Activated T-cell treated with anti-CD3 and anti-CD28 coated beads, Interleukin-2, amount 50 U/mL, for 24 hours (primary cell): ENCODE data around the gene GNA15.
"Not testable (repeated sequence)": the region's sequence is repeated elsewhere in the genome, so short reads cannot be mapped to it uniquely, and the experiment has no call there.

ENCODE experiments used
- DNase-seq: peaks from one replicate; pipeline ENCODE4 v3.0.0-alpha.2; 2020
- H3K27ac Mint-ChIP-seq: 2 replicates; pipeline ENCODE4 v1.8.0; 2020; ENCODE audit warnings: mild to moderate bottlenecking, mixed read lengths
- H3K27me3 Mint-ChIP-seq: 2 replicates; pipeline ENCODE4 v1.8.0; 2020; ENCODE audit warnings: mixed read lengths
- H3K36me3 Mint-ChIP-seq: 2 replicates; pipeline ENCODE4 v1.8.0; 2020; ENCODE audit warnings: low read depth, mixed read lengths
- H3K4me1 Mint-ChIP-seq: 2 replicates; pipeline ENCODE4 v1.8.0; 2020; ENCODE audit warnings: low read depth, mixed read lengths
- H3K4me3 Mint-ChIP-seq: 2 replicates; pipeline ENCODE4 v1.8.0; 2020; ENCODE audit warnings: mild to moderate bottlenecking, moderate library complexity, mixed read lengths
- H3K9me3 Mint-ChIP-seq: 2 replicates; pipeline ENCODE4 v1.8.0; 2020; ENCODE audit warnings: mixed read lengths

Gene GNA15

GRCh38 chr19:3190921-3191805, 55.3 kb downstream of the GNA15 start:
- H3K36me3 Mint-ChIP-seq = peaks cover 80% of the 10 kb centered on the region
- H3K27me3 Mint-ChIP-seq = no peaks in the 10 kb centered on the region
- no peaks in the 10 kb centered on the region for H3K9me3 Mint-ChIP-seq
- no peak for DNase-seq
- no peak overlapping the region for H3K27ac Mint-ChIP-seq
- peaks cover 35% of the 10 kb centered on the region for H3K4me1 Mint-ChIP-seq
- no peak overlapping the region for H3K4me3 Mint-ChIP-seq

- not testable (repeated sequence) for H3K9me3 Mint-ChIP-seq, H3K27ac Mint-ChIP-seq, H3K4me3 Mint-ChIP-seq, DNase-seq, H3K27me3 Mint-ChIP-seq
- H3K36me3 Mint-ChIP-seq = peaks cover 81% of the 10 kb centered on the region
- H3K4me1 Mint-ChIP-seq = peaks cover 33% of the 10 kb centered on the region
Measured at GRCh38 chr19:3191806-3192104, 55.9 kb downstream of the GNA15 start.

GRCh38 chr19:3192228-3192635, 56.4 kb downstream of the GNA15 start:
- H3K4me3 Mint-ChIP-seq = no peak overlapping the region
- no peaks in the 10 kb centered on the region for H3K27me3 Mint-ChIP-seq
- peaks cover 28% of the 10 kb centered on the region for H3K4me1 Mint-ChIP-seq
- no peaks in the 10 kb centered on the region for H3K9me3 Mint-ChIP-seq
- no peak for DNase-seq
- H3K36me3 Mint-ChIP-seq = peaks cover 81% of the 10 kb centered on the region
- H3K27ac Mint-ChIP-seq = no peak overlapping the region

- H3K27ac Mint-ChIP-seq = no peak overlapping the region
- H3K36me3 Mint-ChIP-seq = peaks cover 80% of the 10 kb centered on the region
- H3K4me3 Mint-ChIP-seq = no peak overlapping the region
- H3K4me1 Mint-ChIP-seq = peaks cover 23% of the 10 kb centered on the region
- DNase-seq = no peak
- no peaks in the 10 kb centered on the region for H3K9me3 Mint-ChIP-seq
- H3K27me3 Mint-ChIP-seq = no peaks in the 10 kb centered on the region
Measured at GRCh38 chr19:3192684-3193083, 56.9 kb downstream of the GNA15 start.

- H3K27ac Mint-ChIP-seq = no peak overlapping the region
- no peaks in the 10 kb centered on the region for H3K27me3 Mint-ChIP-seq
- no peaks in the 10 kb centered on the region for H3K9me3 Mint-ChIP-seq
- H3K4me3 Mint-ChIP-seq = no peak overlapping the region
- H3K4me1 Mint-ChIP-seq = peaks cover 15% of the 10 kb centered on the region
- H3K36me3 Mint-ChIP-seq = peaks cover 78% of the 10 kb centered on the region
- DNase-seq = no peak
Measured at GRCh38 chr19:3193256-3194105, 57.6 kb downstream of the GNA15 start.

GRCh38 chr19:3194106-3195087, 58.6 kb downstream of the GNA15 start:
- H3K36me3 Mint-ChIP-seq = peaks cover 68% of the 10 kb centered on the region
- no peak overlapping the region for H3K27ac Mint-ChIP-seq
- no peak for DNase-seq
- peaks cover 6% of the 10 kb centered on the region for H3K4me1 Mint-ChIP-seq
- no peak overlapping the region for H3K4me3 Mint-ChIP-seq
- H3K27me3 Mint-ChIP-seq = no peaks in the 10 kb centered on the region
- no peaks in the 10 kb centered on the region for H3K9me3 Mint-ChIP-seq

GRCh38 chr19:3196064-3196932, 60.5 kb downstream of the GNA15 start:
- H3K27me3 Mint-ChIP-seq = no peaks in the 10 kb centered on the region
- H3K4me1 Mint-ChIP-seq = no peaks in the 10 kb centered on the region
- peaks cover 72% of the 10 kb centered on the region for H3K36me3 Mint-ChIP-seq
- H3K4me3 Mint-ChIP-seq = no peak overlapping the region
- H3K27ac Mint-ChIP-seq = no peak overlapping the region
- no peak for DNase-seq
- no peaks in the 10 kb centered on the region for H3K9me3 Mint-ChIP-seq

- Mint-ChIP-seq H3K4me1 (no peaks in the 10 kb centered on the region), H3K27ac (no peak overlapping the region), H3K9me3 (no peaks in the 10 kb centered on the region), H3K36me3 (peaks cover 70% of the 10 kb centered on the region), H3K27me3 (no peaks in the 10 kb centered on the region), H3K4me3 (no peak overlapping the region)
- DNase-seq = no peak
Measured at GRCh38 chr19:3196933-3197205, 61.0 kb downstream of the GNA15 start.

- no peak overlapping the region for H3K4me3 Mint-ChIP-seq
- H3K27ac Mint-ChIP-seq = no peak overlapping the region
- H3K9me3 Mint-ChIP-seq = no peaks in the 10 kb centered on the region
- no peaks in the 10 kb centered on the region for H3K4me1 Mint-ChIP-seq
- DNase-seq = no peak
- no peaks in the 10 kb centered on the region for H3K27me3 Mint-ChIP-seq
- peaks cover 73% of the 10 kb centered on the region for H3K36me3 Mint-ChIP-seq
Measured at GRCh38 chr19:3198901-3199700, 63.3 kb downstream of the GNA15 start.

GRCh38 chr19:3201072-3201700, 65.4 kb downstream of the GNA15 start:
- Mint-ChIP-seq H3K4me1 (no peaks in the 10 kb centered on the region), H3K4me3 (no peak overlapping the region), H3K27me3 (no peaks in the 10 kb centered on the region), H3K9me3 (no peaks in the 10 kb centered on the region), H3K27ac (no peak overlapping the region), H3K36me3 (peaks cover 69% of the 10 kb centered on the region)
- DNase-seq = no peak

GRCh38 chr19:3201911-3202310, 66.1 kb downstream of the GNA15 start:
- Mint-ChIP-seq H3K4me3 (no peak overlapping the region), H3K36me3 (peaks cover 67% of the 10 kb centered on the region), H3K9me3 (no peaks in the 10 kb centered on the region), H3K27ac (no peak overlapping the region), H3K27me3 (no peaks in the 10 kb centered on the region), H3K4me1 (no peaks in the 10 kb centered on the region)
- DNase-seq = no peak

- Mint-ChIP-seq H3K4me3 (no peak overlapping the region), H3K9me3 (no peaks in the 10 kb centered on the region), H3K36me3 (peaks cover 65% of the 10 kb centered on the region), H3K27ac (no peak overlapping the region), H3K27me3 (no peaks in the 10 kb centered on the region), H3K4me1 (no peaks in the 10 kb centered on the region)
- no peak for DNase-seq
Measured at GRCh38 chr19:3202346-3202745, 66.5 kb downstream of the GNA15 start.

- H3K36me3 Mint-ChIP-seq = peaks cover 65% of the 10 kb centered on the region
- H3K27me3 Mint-ChIP-seq, H3K4me1 Mint-ChIP-seq, H3K4me3 Mint-ChIP-seq, H3K9me3 Mint-ChIP-seq, DNase-seq, H3K27ac Mint-ChIP-seq: not testable (repeated sequence)
Measured at GRCh38 chr19:3202895-3203294, 67.1 kb downstream of the GNA15 start.
